ENCODE measurements around the gene SMIM38. TPM values are rescaled to one million over a fixed set of nuclear protein-coding genes. Genes with fewer than 3 reads are reported as not detected.

Gene SMIM38
- total and polyA plus RNA-seq, 4 donors: 0.08 to 1.3 (median 0.43) TPM

DNA sequence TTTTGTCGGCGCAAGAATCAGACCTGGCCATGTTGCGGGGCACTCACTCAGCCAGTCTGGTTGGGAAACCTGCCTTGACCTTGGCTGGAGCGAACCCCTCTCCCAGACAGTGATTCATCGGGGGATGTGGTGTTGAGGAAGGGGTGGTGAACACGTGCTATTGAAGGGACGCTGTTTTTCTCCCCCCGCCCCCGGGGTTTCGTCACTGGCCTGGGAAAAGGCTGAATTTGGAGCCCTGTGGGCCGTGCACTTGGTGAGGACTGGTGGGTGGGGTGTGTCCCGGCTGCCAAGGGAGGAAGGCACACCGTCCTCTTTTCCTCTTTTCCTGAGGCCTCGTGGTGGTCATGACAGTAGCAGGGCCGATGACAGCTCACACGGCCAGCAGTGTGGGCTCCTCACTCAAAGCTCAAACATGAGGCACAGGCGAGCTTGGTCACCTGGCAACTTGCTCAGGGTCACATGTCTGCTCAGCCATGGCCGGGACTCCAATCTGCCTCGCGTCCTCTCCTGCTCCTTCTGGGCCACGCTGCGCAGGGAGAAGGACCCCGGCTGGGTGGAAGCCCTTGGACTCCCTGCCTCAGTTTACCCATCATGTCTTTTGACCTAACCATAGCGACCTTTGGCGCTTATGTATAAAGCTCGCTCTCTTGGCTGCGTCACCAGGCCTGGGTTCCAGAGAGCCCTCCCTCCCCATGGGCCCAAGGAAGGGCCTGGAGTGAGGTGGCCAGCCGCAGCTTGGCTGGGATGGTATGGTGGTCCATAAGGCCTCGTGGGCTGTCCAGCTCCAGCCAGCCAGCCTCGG is 49.4 kb downstream of the SMIM38 start:
- ATAC-seq (ENCODE audit: insufficient read depth, low FRiP score) (no peak), DNase-seq (peak in 1 of 3 donors; percentile 10)
- no peaks in the 10 kb centered on the region for H3K36me3 ChIP-seq (ENCODE audit: control insufficient read depth in 4 of 4, insufficient read depth in 4 of 4, low read length in 4 of 4)

More for the DNA sequence above, 49.4 kb downstream of the SMIM38 start:
- H3K27ac ChIP-seq (ENCODE audit: low read depth in 1 of 2, low read length in 1 of 2): no peak overlapping the region
- TF ChIP-seq, protein P1, sequence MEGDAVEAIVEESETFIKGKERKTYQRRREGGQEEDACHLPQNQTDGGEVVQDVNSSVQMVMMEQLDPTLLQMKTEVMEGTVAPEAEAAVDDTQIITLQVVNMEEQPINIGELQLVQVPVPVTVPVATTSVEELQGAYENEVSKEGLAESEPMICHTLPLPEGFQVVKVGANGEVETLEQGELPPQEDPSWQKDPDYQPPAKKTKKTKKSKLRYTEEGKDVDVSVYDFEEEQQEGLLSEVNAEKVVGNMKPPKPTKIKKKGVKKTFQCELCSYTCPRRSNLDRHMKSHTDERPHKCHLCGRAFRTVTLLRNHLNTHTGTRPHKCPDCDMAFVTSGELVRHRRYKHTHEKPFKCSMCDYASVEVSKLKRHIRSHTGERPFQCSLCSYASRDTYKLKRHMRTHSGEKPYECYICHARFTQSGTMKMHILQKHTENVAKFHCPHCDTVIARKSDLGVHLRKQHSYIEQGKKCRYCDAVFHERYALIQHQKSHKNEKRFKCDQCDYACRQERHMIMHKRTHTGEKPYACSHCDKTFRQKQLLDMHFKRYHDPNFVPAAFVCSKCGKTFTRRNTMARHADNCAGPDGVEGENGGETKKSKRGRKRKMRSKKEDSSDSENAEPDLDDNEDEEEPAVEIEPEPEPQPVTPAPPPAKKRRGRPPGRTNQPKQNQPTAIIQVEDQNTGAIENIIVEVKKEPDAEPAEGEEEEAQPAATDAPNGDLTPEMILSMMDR (IDR thresholded peaks at IDR 0.05; ENCODE audit: control extremely low read depth, extremely low read depth): no peak
- no peak overlapping the region for H3K9ac ChIP-seq (ENCODE audit: insufficient read depth in 1 of 2, low read length in 2 of 2)
- peaks cover 0 to 5% (median 0%) of the 10 kb centered on the region in 3 donors for H3K27me3 ChIP-seq (ENCODE audit: control insufficient read depth in 3 of 3, insufficient read depth in 3 of 3, low read length in 2 of 3)
- 90 to 94% methylated on average over 30 of the region's 30 CpGs for WGBS, 2 donors
- peaks cover 0 to 3% (median 0%) of the 10 kb centered on the region in 4 donors for H3K9me3 ChIP-seq (ENCODE audit: control insufficient read depth in 4 of 4, insufficient read depth in 3 of 4, low read length in 3 of 4)
- H3K4me3 ChIP-seq: no peak overlapping the region
- H3K4me1 ChIP-seq (ENCODE audit: control insufficient read depth in 5 of 5, insufficient read depth in 5 of 5, low read length in 5 of 5): peaks cover 0 to 32% (median 6%) of the 10 kb centered on the region in 5 donors

Other genes starting within 250 kb of the SMIM38 start
- gene MRGPRD, start 174.9 kb upstream of the SMIM38 start, total RNA-seq: not detected
- not detected for gene MRGPRD, start 174.9 kb upstream of the SMIM38 start, polyA plus RNA-seq
- 10 to 100 TPM; 12.8 to 16.8 TPM for gene MRGPRF, start 142.7 kb upstream of the SMIM38 start, total RNA-seq
- gene MRGPRF, start 142.7 kb upstream of the SMIM38 start, polyA plus RNA-seq: 10 to 100 TPM in 1 of 2 donors, 1 to 10 TPM in 1; 9.2 to 11.6 TPM
- 10 to 100 TPM; 16.8 to 25.0 TPM for gene TPCN2, start 107.0 kb upstream of the SMIM38 start, total RNA-seq
- 10 to 100 TPM; 10.0 to 12.3 TPM for gene TPCN2, start 107.0 kb upstream of the SMIM38 start, polyA plus RNA-seq
- gene MYEOV, start 138.2 kb downstream of the SMIM38 start, total RNA-seq: under 1 TPM; 0.52 to 0.77 TPM
- gene MYEOV, start 138.2 kb downstream of the SMIM38 start, polyA plus RNA-seq: under 1 TPM; 0.37 to 0.82 TPM